Stomach (tissue), 9 donors: ENCODE data around the gene SLC12A7. TPM values are rescaled to one million over a fixed set of nuclear protein-coding genes. Genes with fewer than 3 reads are reported as not detected.

Experiments
- DNase-seq, 2 donors: peaks; one replicate each; pipeline versions ENCODE4 v3.0.0 to v3.0.0-alpha.2; 2013 to 2019
- H3K27ac ChIP-seq, 5 donors: fragments of 200-600 bp in 4 of 5; sonication (generic) in 4 of 5; one replicate each; pipeline ENCODE4 v1.5.1; 2013 to 2019; ENCODE audit warnings: mild to moderate bottlenecking in 1 of 5, moderate library complexity in 1 of 5
- H3K27me3 ChIP-seq, 3 donors: fragments of 200-600 bp; sonication (generic); one replicate each; pipeline ENCODE4 v1.5.1; 2017 to 2019; ENCODE audit warnings: mixed run types in 1 of 3
- H3K36me3 ChIP-seq, 4 donors: fragments of 200-600 bp; sonication (generic); 1 replicate in 3 of 4; 2 replicates in 1 of 4; pipeline ENCODE4 v1.5.1; 2016 to 2019
- H3K4me1 ChIP-seq, 4 donors: fragments of 200-600 bp; sonication (generic); one replicate each; pipeline ENCODE4 v1.5.1; 2016 to 2019
- H3K4me3 ChIP-seq, 4 donors: fragments of 200-600 bp; sonication (generic) in 3 of 4; one replicate each; pipeline ENCODE4 v1.5.1; 2016 to 2019; ENCODE audit warnings: mild to moderate bottlenecking in 1 of 4
- H3K9me3 ChIP-seq, 4 donors: fragments of 200-600 bp; sonication (generic); one replicate each; pipeline ENCODE4 v1.5.1; 2016 to 2019
- CTCF ChIP-seq, 7 experiments: fragments of 450-650 bp in 4 of 7; fragments of 200-600 bp in 3 of 7; sonication (generic) in 3 of 7; IDR thresholded peaks; one replicate each; pipeline ENCODE4 v1.5.1; 2016 to 2019; ENCODE audit warnings: antibody characterized with exemption in 7 of 7, control low read depth in 2 of 7, mild to moderate bottlenecking in 1 of 7
- EP300 ChIP-seq: sonication (generic); formaldehyde crosslinking; IDR thresholded peaks from one replicate; pipeline ENCODE4 v1.6.1; 2017; ENCODE audit warnings: antibody characterized with exemption
- POLR2A ChIP-seq, 4 donors: fragments of 450-650 bp; IDR thresholded peaks; one replicate each; pipeline ENCODE4 v1.6.1; 2016; ENCODE audit warnings: antibody characterized with exemption in 4 of 4, control low read depth in 2 of 4, mild to moderate bottlenecking in 1 of 4, moderate library complexity in 1 of 4
- POLR2AphosphoS5 ChIP-seq, 3 donors: sonication (generic); formaldehyde crosslinking; IDR thresholded peaks; one replicate each; pipeline ENCODE4 v1.6.1; 2016; ENCODE audit warnings: antibody characterized with exemption in 3 of 3
- WGBS, 5 donors: extraction: QIAGEN DNeasy Blood & Tissue Kit in 3 of 5; methylation state at CpG; one replicate each; pipeline versions ENCODE4 v1.1.5 to v1.1.7; 2013 to 2018; 5-methylcytosine and 5-hydroxymethylcytosine counted together
- intact Hi-C: fragments of 100-400 bp; cut with DNase I; formaldehyde crosslinking; loops from one replicate; pipeline ENCODE4 v1.15.1; 2023; ENCODE audit warnings: low total_unique reads
- polyA plus RNA-seq, 3 donors: library from polyadenylated mRNA; stranded (reverse); fragments of 200-250 nt; gene quantifications; one replicate each; pipeline ENCODE4 v1.2.3, GENCODE V29; 2013
- total RNA-seq, 5 donors: library from RNA; depleted of rRNA; stranded (reverse); fragments of >200 nt; gene quantifications; one replicate each; pipeline versions ENCODE4 v1.1.0 to v1.2.3, GENCODE V29; 2014 to 2016
- donor health status: healthy with polysubstance abuse.
- donor health status: Bipolar disorder and iron deficiency.
- donor health status: healthy.

SLC12A7 gene
- total and polyA plus RNA-seq, 8 donors = 4.7 to 346 (median 37.7) TPM

DNA sequence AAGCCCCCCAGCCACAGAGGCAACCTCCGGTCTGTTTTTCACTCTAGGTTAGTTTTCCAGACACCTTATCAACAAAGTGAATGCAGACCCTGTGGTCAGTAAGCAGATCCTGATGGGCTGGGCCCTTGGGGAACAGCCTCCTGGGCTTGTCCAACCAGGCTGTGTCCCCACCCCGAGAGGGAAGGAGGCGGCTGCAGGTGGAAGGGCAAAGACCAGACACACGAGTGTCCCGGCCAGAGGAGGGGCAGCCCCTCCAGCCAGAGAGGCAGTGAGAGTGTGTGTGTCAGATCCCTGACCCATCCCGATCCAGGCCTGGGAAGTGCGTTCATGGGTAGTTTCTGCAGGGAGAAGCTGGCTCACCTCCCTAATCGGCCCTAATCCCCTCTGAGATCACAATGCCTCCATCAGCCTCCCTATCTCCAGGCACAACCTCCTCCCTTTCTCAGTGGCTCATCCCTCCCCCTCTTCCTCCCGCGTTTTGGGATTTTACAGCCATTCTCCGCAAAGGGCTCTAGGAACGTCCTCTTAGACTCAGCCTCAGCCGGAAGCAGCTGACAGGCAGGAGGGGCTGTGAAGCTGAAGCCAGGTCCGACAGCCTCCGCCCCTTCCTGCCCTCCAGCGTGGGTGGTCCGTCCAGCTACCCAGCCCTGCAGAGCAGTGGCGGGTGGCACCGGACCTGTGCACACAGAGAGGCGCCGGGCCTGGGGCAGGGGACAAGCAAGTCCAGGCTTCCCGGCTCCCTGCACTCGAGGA is 9.7 kb downstream of the SLC12A7 start:
- intact Hi-C loops = no loop called here
- Histone ChIP-seq H3K36me3 (peaks cover 0 to 6% (median 2%) of the 10 kb centered on the region in 4 donors), H3K4me1 (peaks cover 63 to 89% (median 79%) of the 10 kb centered on the region in 4 donors), H3K27me3 (no peaks in the 10 kb centered on the region), H3K9me3 (no peaks in the 10 kb centered on the region), H3K27ac (peak overlapping the region; percentile 22 to 97 (median 92)), H3K4me3 (no peak overlapping the region)
- 31 to 42% (median 39%) methylated on average over 12 to 23 of the region's 23 CpGs for WGBS, 5 donors
- TF ChIP-seq CTCF (IDR thresholded peaks at IDR 0.05) (no peak), POLR2AphosphoS5 (IDR thresholded peaks at IDR 0.05) (peak in 1 of 3 donors; percentile 25)
- peak in 1 of 2 donors; percentile 84 for DNase-seq

GRCh38 chr5:1100664-1101574 is 10.9 kb downstream of the SLC12A7 start:
- TF ChIP-seq CTCF (IDR thresholded peaks at IDR 0.05) = no peak
- no peak for DNase-seq
- intact Hi-C loops = no loop called here
- Histone ChIP-seq H3K4me3 (no peak overlapping the region), H3K36me3 (peaks cover 3 to 11% (median 6%) of the 10 kb centered on the region in 4 donors), H3K4me1 (peaks cover 52 to 81% (median 68%) of the 10 kb centered on the region in 4 donors), H3K27ac (peak overlapping the region in 1 of 5 donors; percentile 13), H3K9me3 (no peaks in the 10 kb centered on the region), H3K27me3 (no peaks in the 10 kb centered on the region)
- WGBS, 5 donors = 81 to 87% (median 85%) methylated on average over 28 to 33 of the region's 33 CpGs

DNA sequence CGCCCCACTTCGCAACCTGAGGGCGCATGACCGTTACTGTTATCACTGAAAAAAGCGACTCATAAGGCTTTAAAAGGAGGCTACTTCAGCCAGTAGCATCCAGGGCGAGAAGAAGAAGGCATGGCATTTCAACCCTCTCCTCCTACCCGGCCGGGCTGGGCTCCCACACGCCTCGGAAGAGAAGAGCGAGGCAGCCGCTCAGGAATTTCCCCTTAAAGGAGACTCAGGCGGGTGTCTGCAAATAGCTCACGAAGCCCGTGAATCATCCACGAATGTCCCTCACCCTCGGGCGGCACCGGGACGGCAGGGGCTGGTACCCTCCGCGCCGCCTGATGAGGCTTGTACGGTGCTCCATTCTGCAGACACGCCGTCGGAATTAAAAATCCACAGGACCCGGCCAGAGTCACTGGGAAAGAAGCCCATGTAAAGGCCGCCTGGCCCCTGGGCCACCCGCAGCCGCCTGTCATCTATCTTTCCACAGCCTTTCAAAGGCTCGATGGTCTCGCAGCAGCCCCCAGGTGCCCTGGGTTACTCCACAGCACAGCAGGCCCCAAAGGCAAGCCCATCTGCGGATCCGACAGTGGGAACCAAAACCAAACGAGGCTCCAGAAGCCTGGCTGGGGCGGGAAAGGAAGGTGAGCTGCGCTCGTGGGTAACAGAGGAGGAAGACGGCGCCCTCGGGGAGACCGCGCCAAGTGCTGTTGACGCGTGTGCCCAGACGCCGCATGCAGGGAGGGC is 11.8 kb downstream of the SLC12A7 start:
- intact Hi-C loops = no loop called here
- DNase-seq = no peak
- WGBS, 5 donors = 82 to 88% (median 87%) methylated on average over 44 to 48 of the region's 48 CpGs
- H3K9me3 ChIP-seq = no peaks in the 10 kb centered on the region
- H3K36me3 ChIP-seq = peaks cover 7 to 19% (median 14%) of the 10 kb centered on the region in 4 donors
- H3K27me3 ChIP-seq = no peaks in the 10 kb centered on the region
- H3K4me1 ChIP-seq = peaks cover 44 to 73% (median 60%) of the 10 kb centered on the region in 4 donors
- peak overlapping the region in 1 of 5 donors; percentile 29 for H3K27ac ChIP-seq
- H3K4me3 ChIP-seq = no peak overlapping the region
- TF ChIP-seq EP300 (no peak), POLR2AphosphoS5 (IDR thresholded peaks at IDR 0.05) (no peak), POLR2A (IDR thresholded peaks at IDR 0.05) (no peak), CTCF (IDR thresholded peaks at IDR 0.05) (no peak)
